ENCODE data around the gene XIAP. TPM values are rescaled to one million over a fixed set of nuclear protein-coding genes. Genes with fewer than 3 reads are reported as not detected.

XIAP gene
- polyA plus RNA-seq, 3 donors: 2.1 to 10.0 (median 5.8) TPM

GRCh38 chrX:123962006-123962467 lies 102.2 kb downstream of the XIAP start:
- DNase-seq: peak; percentile 15 to 40 (median 26)
- no peak for TF ChIP-seq CTCF (IDR thresholded peaks at IDR 0.05)
- H3K9me3 ChIP-seq (replicated peaks in 1 of 2; ENCODE audit: control insufficient read depth in 1 of 2, insufficient read depth in 1 of 2, low read length in 2 of 2): no peaks in the 10 kb centered on the region
- H3K4me3 Mint-ChIP-seq: peak overlapping the region; percentile 93 to 96
- H3K27me3 ChIP-seq (ENCODE audit: control insufficient read depth in 2 of 2, insufficient read depth in 2 of 2, low read length in 2 of 2): no peaks in the 10 kb centered on the region
- H3K27ac Mint-ChIP-seq: peak overlapping the region; percentile 97 to 99 (median 98)
- H3K79me2 ChIP-seq (ENCODE audit: insufficient read depth, low read length): peaks cover 62% of the 10 kb centered on the region
- intact Hi-C loops (cut with micrococcal nuclease): loop anchor here in 1 of 2 donors (10.0 kb wide), 2 partner anchors 53 to 97 kb away; partner anchors contain the start of gene XIAP
- H3K36me3 Mint-ChIP-seq: no peaks in the 10 kb centered on the region
- peak overlapping the region; percentile 34 for H2AFZ ChIP-seq (ENCODE audit: insufficient read depth, low read depth, low read length, poor library complexity, severe bottlenecking)
- 0% methylated on average over 3 of the region's 23 CpGs for WGBS (ENCODE audit: insufficient coverage)
- H3K9me3 Mint-ChIP-seq: peaks cover 0 to 22% (median 15%) of the 10 kb centered on the region in 7 donors
- peak overlapping the region; percentile 84 to 94 (median 92) for H3K4me3 ChIP-seq (replicated peaks in 1 of 3; ENCODE audit: low read depth in 2 of 3, low read length in 3 of 3)
- peaks cover 0 to 20% (median 1%) of the 10 kb centered on the region in 3 donors for H3K27me3 Mint-ChIP-seq (ENCODE audit: low read depth in 3 of 3)
- peaks cover 7 to 15% of the 10 kb centered on the region in 2 donors for H3K4me1 ChIP-seq (ENCODE audit: control insufficient read depth in 1 of 2, insufficient read depth in 2 of 2, low read length in 2 of 2)
- H3K27ac ChIP-seq (ENCODE audit: low read depth in 1 of 2, low read length in 2 of 2): peak overlapping the region; percentile 95 to 100
- peak overlapping the region; percentile 74 for H3K4me2 ChIP-seq (replicated peaks; ENCODE audit: extremely low read depth, low read length, poor library complexity, severe bottlenecking)
- no peaks in the 10 kb centered on the region for H3K36me3 ChIP-seq (replicated peaks in 1 of 2; ENCODE audit: control insufficient read depth in 1 of 2, insufficient read depth in 2 of 2, low read length in 2 of 2)
- no peaks in the 10 kb centered on the region for H4K20me1 ChIP-seq (ENCODE audit: insufficient read depth, low read length)
- H3K9ac ChIP-seq (ENCODE audit: insufficient read depth, low read length, poor library complexity, severe bottlenecking): peak overlapping the region; percentile 94
- H3K4me1 Mint-ChIP-seq: peaks cover 24% of the 10 kb centered on the region

GRCh38 chrX:123962794-123963373 lies 103.0 kb downstream of the XIAP start:
- Mint-ChIP-seq H3K36me3 (peaks cover 0 to under 1% of the 10 kb centered on the region in 2 donors), H3K27me3 (ENCODE audit: low read depth in 3 of 3) (peaks cover 0 to 16% (median 1%) of the 10 kb centered on the region in 3 donors), H3K4me3 (peak overlapping the region; percentile 93 to 96), H3K27ac (peak overlapping the region; percentile 97 to 99 (median 98)), H3K4me1 (peaks cover 25% of the 10 kb centered on the region), H3K9me3 (peaks cover 0 to 22% (median 15%) of the 10 kb centered on the region in 7 donors)
- Histone ChIP-seq H3K4me3 (replicated peaks in 1 of 3; ENCODE audit: low read depth in 2 of 3, low read length in 3 of 3) (peak overlapping the region; percentile 84 to 94 (median 92)), H2AFZ (ENCODE audit: insufficient read depth, low read depth, low read length, poor library complexity, severe bottlenecking) (no peak overlapping the region), H3K27ac (ENCODE audit: low read depth in 1 of 2, low read length in 2 of 2) (peak overlapping the region; percentile 95 to 100), H3K27me3 (ENCODE audit: control insufficient read depth in 2 of 2, insufficient read depth in 2 of 2, low read length in 2 of 2) (no peaks in the 10 kb centered on the region), H3K9ac (ENCODE audit: insufficient read depth, low read length, poor library complexity, severe bottlenecking) (peak overlapping the region; percentile 94), H3K4me1 (ENCODE audit: control insufficient read depth in 1 of 2, insufficient read depth in 2 of 2, low read length in 2 of 2) (peaks cover 7 to 17% of the 10 kb centered on the region in 2 donors), H3K4me2 (replicated peaks; ENCODE audit: extremely low read depth, low read length, poor library complexity, severe bottlenecking) (peak overlapping the region; percentile 74), H4K20me1 (ENCODE audit: insufficient read depth, low read length) (peaks cover 5% of the 10 kb centered on the region), H3K9me3 (replicated peaks in 1 of 2; ENCODE audit: control insufficient read depth in 1 of 2, insufficient read depth in 1 of 2, low read length in 2 of 2) (no peaks in the 10 kb centered on the region), H3K36me3 (replicated peaks in 1 of 2; ENCODE audit: control insufficient read depth in 1 of 2, insufficient read depth in 2 of 2, low read length in 2 of 2) (no peaks in the 10 kb centered on the region), H3K79me2 (ENCODE audit: insufficient read depth, low read length) (peaks cover 71% of the 10 kb centered on the region)
- intact Hi-C loops (cut with micrococcal nuclease): loop anchor here in 1 of 2 donors (10.0 kb wide), 2 partner anchors 52 to 98 kb away; partner anchors contain the start of gene XIAP
- TF ChIP-seq CTCF (IDR thresholded peaks at IDR 0.05): no peak
- 0% methylated on average over 2 of the region's 22 CpGs for WGBS (ENCODE audit: insufficient coverage)
- peak; percentile 80 to 85 (median 81) for DNase-seq

Small RNA genes within 50 kb of the gene (small RNA-seq; reads per million reads assigned to genes)
- gene RF00019 (ENCODE audit: insufficient read length, low read depth) (not detected), gene RN7SL190P (ENCODE audit: insufficient read length, low read depth) (not detected), gene RNU6-122P (ENCODE audit: insufficient read length, low read depth) (not detected)

Other genes with a start within 250 kb of the XIAP start
- 10 to 100 TPM; 12.5 to 44.7 (median 21.4) TPM for gene THOC2, start 127.0 kb upstream of the XIAP start, polyA plus RNA-seq
- 10 to 100 TPM; 20.6 to 56.2 (median 40.9) TPM for gene STAG2, start 101.7 kb downstream of the XIAP start, polyA plus RNA-seq

Measured in CD14-positive monocyte (primary cell).